ENCODE data around the gene ADGRL1. TPM values are rescaled to one million over a fixed set of nuclear protein-coding genes. Genes with fewer than 3 reads are reported as not detected.

The ADGRL1 gene
- total and polyA plus RNA-seq, 9 of the 15 experiments (the other 6 are each of a cell fraction or from before 2014, with no cell fraction given) = 0.14 to 37.0 (median 8.6) TPM

DNA sequence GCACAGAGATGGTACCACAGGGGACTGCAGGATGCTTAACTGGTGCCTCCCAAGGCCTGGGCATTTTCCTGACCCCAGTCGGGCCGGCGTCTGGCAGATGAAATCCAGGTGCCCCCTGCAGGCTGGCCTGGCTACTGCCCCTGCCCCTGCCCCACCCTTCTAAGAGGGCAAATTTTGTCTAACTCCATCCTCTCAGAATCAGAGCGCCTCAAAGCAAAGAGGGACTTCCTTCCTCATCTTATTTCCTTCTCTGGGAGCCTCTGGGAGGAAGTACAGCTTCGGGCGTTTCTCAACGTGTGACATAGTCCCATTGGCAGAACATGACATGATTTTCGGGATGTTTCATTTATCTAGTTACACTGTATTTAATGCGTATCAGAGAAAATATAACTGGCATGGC is 91.1 kb downstream of the ADGRL1 start:
- no peaks in the 10 kb centered on the region for H4K20me1 ChIP-seq (replicated peaks; ENCODE audit: control insufficient read depth, insufficient read depth, low read length)
- CTCF ChIA-PET (ENCODE audit: low intra/inter-chr PET ratio) = interaction anchor here (0.6 to 2.8 kb wide), 3 partner anchors 42 to 372 kb away, joined by 3 to 12 read pairs (median 4); no protein-coding TSS in a partner anchor
- intact Hi-C loops (cut with micrococcal nuclease) (no loop called here), in situ Hi-C loops (cut with MboI) (no loop called here)
- H3K9me1 ChIP-seq (ENCODE audit: control insufficient read depth, insufficient read depth, low read length) = peaks cover 4% of the 10 kb centered on the region
- peaks cover 24% of the 10 kb centered on the region for H3K79me2 ChIP-seq (ENCODE audit: control insufficient read depth, insufficient read depth, low read length)
- no peak for ATAC-seq
- no peaks in the 10 kb centered on the region for H3K9me3 ChIP-seq (replicated peaks; ENCODE audit: control insufficient read depth, insufficient read depth, low read depth, low read length)
- WGBS (ENCODE audit: insufficient coverage, low coverage, missing lambda C conversion rate) = 38% methylated on average over 9 of the region's 9 CpGs
- H3K4me3 ChIP-seq = no peak overlapping the region
- peak in 3 of 4 experiments; percentile 41 to 52 (median 52) for DNase-seq (ENCODE audit: extremely low read depth in 1 of 4, low spot score in 3 of 4)
- H3K36me3 ChIP-seq (ENCODE audit: control insufficient read depth, insufficient read depth, low read length) = peaks cover 6% of the 10 kb centered on the region; the same call in 2 of the 3 replicates
- H2AFZ ChIP-seq (ENCODE audit: low read depth, low read length) = 0 out of 2 replicates have a peak overlapping the region, but pooled peaks have one; percentile 30
- POLR2A ChIA-PET = interaction anchor here (0.6 to 2.0 kb wide), 5 partner anchors 20 to 463 kb away, joined by 3 to 8 read pairs (median 3); no protein-coding TSS in a partner anchor
- peak; percentile 15 for FAIRE-seq
- H3K9ac ChIP-seq (ENCODE audit: insufficient read depth in 1 of 2, low read depth in 2 of 2, low read length in 2 of 2) = no peak overlapping the region
- H3K27ac ChIP-seq (ENCODE audit: extremely low read depth, low read depth, low read length) = no peak overlapping the region
- no peaks in the 10 kb centered on the region for H3K27me3 ChIP-seq (ENCODE audit: control insufficient read depth in 2 of 2, insufficient read depth in 2 of 2, low read length in 2 of 2)
- H3K4me1 ChIP-seq (replicated peaks in 1 of 2; ENCODE audit: control insufficient read depth in 2 of 2, insufficient read depth in 2 of 2, low read length in 2 of 2) = peaks cover 47 to 64% of the 10 kb centered on the region in 2 experiments; a peak in 4 of 5 replicates
- BruUV-seq (replicated peaks) = no TSS peak
- no peak overlapping the region for H3K4me2 ChIP-seq (ENCODE audit: insufficient read depth, low read length)
- TF ChIP-seq YY1 (IDR thresholded peaks at IDR 0.05; ENCODE audit: borderline replicate concordance in 1 of 3, control insufficient read depth in 1 of 3, extremely low read depth in 1 of 3, insufficient read depth in 3 of 3, insufficient read length in 1 of 3, insufficient replicate concordance in 2 of 3, low read depth in 1 of 3, low read length in 2 of 3) (no peak), CBX1 (IDR thresholded peaks at IDR 0.05; ENCODE audit: low read depth) (no peak), ZNF146 (CRISPR knock-in tag; IDR thresholded peaks at IDR 0.05; ENCODE audit: unreplicated experiment) (no peak), SMAD4 (CRISPR knock-in tag; conservative IDR thresholded peaks at IDR 0.05) (no peak), RAD21 (CRISPR knock-in tag; conservative IDR thresholded peaks at IDR 0.05 in 1 of 2, IDR thresholded peaks at IDR 0.05 in 1 of 2) (peak; percentile 32 to 42; a peak in 3 of 4 replicates), POLR2A (conservative IDR thresholded peaks at IDR 0.05) (no peak), HEY1 (CRISPR knock-in tag; IDR thresholded peaks at IDR 0.05; ENCODE audit: borderline replicate concordance) (no peak), TAL1 (IDR thresholded peaks at IDR 0.05) (no peak), BMI1 (IDR thresholded peaks at IDR 0.05; ENCODE audit: low read length) (no peak), SP1 (CRISPR knock-in tag; IDR thresholded peaks at IDR 0.05) (no peak), MYNN (IDR thresholded peaks at IDR 0.05) (no peak), MYNN (CRISPR knock-in tag; IDR thresholded peaks at IDR 0.05) (no peak), RNF2 (IDR thresholded peaks at IDR 0.05) (no peak), CXXC5 (CRISPR knock-in tag; IDR thresholded peaks at IDR 0.05) (no peak), SIN3A (IDR thresholded peaks at IDR 0.05; ENCODE audit: borderline replicate concordance in 2 of 2, control insufficient read depth in 1 of 2, low read depth in 2 of 2, low read length in 2 of 2) (no peak), EGR1 (conservative IDR thresholded peaks at IDR 0.05) (no peak), NR2C2 (CRISPR knock-in tag; IDR thresholded peaks at IDR 0.05) (no peak), NR2C2 (tag; IDR thresholded peaks at IDR 0.05) (0 out of 2 replicates have a peak, but pooled peaks have one; percentile 17)
- TF ChIP-seq, protein P1, sequence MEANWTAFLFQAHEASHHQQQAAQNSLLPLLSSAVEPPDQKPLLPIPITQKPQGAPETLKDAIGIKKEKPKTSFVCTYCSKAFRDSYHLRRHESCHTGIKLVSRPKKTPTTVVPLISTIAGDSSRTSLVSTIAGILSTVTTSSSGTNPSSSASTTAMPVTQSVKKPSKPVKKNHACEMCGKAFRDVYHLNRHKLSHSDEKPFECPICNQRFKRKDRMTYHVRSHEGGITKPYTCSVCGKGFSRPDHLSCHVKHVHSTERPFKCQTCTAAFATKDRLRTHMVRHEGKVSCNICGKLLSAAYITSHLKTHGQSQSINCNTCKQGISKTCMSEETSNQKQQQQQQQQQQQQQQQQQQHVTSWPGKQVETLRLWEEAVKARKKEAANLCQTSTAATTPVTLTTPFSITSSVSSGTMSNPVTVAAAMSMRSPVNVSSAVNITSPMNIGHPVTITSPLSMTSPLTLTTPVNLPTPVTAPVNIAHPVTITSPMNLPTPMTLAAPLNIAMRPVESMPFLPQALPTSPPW (CRISPR knock-in tag; IDR thresholded peaks at IDR 0.05) = peak; percentile 57; the same call in 1 of the 2 replicates
- TF ChIP-seq, protein P2, sequence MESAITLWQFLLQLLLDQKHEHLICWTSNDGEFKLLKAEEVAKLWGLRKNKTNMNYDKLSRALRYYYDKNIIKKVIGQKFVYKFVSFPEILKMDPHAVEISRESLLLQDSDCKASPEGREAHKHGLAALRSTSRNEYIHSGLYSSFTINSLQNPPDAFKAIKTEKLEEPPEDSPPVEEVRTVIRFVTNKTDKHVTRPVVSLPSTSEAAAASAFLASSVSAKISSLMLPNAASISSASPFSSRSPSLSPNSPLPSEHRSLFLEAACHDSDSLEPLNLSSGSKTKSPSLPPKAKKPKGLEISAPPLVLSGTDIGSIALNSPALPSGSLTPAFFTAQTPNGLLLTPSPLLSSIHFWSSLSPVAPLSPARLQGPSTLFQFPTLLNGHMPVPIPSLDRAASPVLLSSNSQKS (CRISPR knock-in tag; IDR thresholded peaks at IDR 0.05) = no peak
- TF ChIP-seq, protein P3, sequence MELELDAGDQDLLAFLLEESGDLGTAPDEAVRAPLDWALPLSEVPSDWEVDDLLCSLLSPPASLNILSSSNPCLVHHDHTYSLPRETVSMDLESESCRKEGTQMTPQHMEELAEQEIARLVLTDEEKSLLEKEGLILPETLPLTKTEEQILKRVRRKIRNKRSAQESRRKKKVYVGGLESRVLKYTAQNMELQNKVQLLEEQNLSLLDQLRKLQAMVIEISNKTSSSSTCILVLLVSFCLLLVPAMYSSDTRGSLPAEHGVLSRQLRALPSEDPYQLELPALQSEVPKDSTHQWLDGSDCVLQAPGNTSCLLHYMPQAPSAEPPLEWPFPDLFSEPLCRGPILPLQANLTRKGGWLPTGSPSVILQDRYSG (tag; conservative IDR thresholded peaks at IDR 0.05; ENCODE audit: low read depth) = no peak
